NCI-H524 treated with DMSO at 0.1 percent for 48 hours (cell line): Measurements from ENCODE around the gene FIBCD1.
"Not testable (repeated sequence)": the region's sequence is repeated elsewhere in the genome, so short reads cannot be mapped to it uniquely, and the experiment has no call there.

Experiments used
- DNase-seq: peaks from one replicate; lab custom pipeline; 2025; lab: John Stamatoyannopoulos, UW

The FIBCD1 gene

GRCh38 chr9:130954925-130955324, 15.9 kb upstream of the FIBCD1 start:
- not testable (repeated sequence) for DNase-seq

DNA sequence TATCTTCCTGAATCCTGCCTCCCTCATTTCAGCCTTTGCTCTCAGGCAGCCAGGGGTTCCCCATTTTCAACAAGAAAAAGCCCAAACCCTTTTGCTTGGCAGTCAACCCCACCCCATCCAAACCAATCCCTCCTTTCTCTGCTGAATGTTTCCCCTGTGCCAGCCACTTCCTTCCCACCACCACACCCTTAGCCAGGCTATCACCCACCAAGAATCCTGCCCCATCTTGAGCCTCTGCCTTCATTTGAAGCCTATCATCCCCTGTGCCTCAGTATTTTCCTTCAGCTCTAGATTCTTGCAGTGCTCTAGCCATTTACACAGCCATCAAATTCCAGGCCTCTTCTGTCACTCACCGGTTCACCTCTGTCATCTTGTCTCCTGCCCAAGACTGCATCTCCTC, 15.3 kb upstream of the FIBCD1 start:
- no peak for DNase-seq

DNA sequence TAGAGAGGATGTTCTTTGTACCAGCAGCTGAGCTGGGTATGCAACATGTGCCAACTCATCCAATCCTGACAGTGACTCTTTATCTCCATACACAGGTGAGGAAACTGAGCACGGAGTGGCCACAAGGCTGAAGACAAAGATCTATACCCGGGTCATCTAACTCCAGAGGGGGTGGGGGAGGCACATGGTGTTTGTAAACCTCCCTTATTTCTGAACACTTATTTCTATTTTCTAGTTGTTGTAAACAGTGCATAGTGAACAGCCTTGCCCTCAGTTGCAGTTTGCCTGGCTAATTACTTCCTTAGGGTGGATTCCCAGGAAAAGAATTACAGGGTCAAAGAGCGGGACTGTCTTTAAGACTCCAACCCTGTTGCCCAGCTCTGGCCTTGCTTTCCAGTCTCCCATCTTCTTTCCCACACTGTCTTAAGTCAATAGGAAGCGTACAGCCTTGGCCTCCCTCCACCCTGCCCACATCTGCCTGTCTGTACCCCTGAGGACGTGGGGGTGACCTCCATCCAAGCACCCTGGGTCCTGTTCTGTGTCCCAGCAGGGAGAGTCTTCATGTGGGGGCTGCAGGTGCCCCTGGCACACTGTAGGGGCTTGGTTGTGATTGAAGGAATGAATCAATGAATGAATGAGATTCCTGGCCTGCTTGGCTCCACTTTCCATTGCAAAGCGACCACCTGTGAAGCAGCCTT, 13.2 kb upstream of the FIBCD1 start:
- no peak for DNase-seq

DNA sequence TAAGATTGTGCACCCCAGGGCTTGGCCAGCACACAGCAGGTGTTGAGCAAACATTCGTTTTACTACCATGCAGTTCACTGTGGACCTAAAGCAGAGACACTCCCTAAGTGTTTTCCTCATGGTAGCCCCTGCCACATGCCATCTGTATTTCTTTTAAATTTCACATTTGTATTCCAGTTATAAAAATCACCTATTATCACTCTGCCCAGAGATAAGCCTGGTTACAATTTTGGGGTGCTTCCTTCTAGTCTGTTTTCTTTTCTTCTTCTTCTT, 10.9 kb upstream of the FIBCD1 start:
- DNase-seq = no peak

GRCh38 chr9:130949188-130950038, 10.4 kb upstream of the FIBCD1 start:
- no peak for DNase-seq

- DNase-seq = no peak
These were observed 9.2 kb upstream of the FIBCD1 start for GRCh38 chr9:130948266-130948665.

- DNase-seq = no peak
These were observed 8.6 kb upstream of the FIBCD1 start for GRCh38 chr9:130947618-130948140.

DNA sequence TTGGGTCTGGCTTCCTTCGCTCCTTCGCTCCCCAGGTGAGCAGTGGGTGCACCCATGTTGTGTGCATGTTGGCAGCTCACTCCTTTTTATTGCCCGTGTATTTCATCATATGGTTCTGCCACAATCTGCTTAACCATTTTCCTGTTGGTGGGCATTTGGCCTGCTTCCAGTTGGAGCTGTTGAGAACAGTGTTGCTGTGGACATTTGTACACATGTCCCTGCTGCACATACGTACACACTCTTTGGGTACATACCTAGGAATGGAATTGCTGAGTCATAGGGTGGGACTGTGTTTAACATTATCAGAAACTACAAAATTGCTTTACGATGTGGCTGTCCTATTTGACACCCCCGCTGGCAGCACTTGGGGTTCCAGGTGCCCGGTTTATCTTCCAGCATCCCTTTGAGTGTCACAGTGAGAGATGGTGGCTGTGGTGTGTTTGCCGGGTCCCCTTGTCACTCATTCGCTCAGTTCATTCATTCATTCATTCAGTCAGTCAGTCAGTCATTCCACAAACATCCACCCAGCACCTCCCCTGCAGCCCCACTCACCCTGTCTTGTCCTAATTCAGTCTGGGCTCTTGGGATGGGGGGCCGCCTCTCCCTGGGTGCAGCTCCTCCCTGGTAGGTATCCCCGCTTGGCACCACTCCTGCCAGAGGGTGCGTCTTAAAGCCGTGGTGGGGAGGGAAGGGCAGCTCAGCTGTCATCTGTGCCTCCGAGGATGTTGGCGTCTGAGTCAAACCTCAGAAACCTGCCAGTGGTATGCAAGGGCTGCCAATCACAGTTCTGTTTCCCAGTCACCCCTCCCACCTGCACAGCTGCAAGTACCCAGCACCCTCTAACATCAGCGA, 7.9 kb upstream of the FIBCD1 start:
- no peak for DNase-seq

DNA sequence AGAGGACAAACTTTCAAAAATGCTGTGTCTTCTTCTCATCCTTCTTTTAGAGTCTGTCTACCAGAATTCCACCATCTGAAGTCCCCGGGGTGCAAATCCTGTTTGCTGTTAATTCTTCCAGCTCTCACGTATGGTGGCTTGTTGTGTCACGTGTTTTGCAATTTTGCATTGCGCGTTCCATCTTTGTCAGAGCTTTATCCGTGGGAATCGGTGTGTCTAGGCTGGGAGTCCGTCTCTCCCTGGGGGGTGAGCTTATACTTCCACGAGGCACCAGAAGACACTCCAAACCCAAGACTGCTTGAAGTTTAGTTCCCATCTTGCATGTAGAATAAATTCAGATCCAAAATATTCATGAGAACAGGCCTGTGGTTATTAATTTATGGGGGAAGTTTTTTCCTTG, 6.1 kb upstream of the FIBCD1 start:
- DNase-seq = no peak

GRCh38 chr9:130944510-130945058, 5.5 kb upstream of the FIBCD1 start:
- no peak for DNase-seq

DNA sequence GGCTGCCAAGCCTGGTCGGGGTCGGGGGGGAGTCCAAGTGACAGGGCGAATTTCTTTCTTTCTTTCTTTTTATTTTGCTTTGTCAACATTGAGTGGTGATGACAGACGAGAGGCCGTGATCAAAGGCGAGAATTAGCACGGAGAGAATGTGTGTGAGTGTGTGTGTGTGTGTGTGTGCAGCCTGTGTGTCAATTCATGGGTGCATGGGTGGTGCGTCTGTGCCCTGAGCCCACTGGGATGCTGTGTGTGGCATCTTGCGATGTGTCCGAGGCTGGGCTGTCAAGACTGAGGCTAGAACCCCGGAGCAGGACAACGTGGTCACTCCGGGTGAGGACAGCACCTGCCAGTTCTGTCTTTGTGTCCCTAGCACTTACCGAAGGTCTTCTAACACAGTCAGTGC, 4.7 kb upstream of the FIBCD1 start:
- DNase-seq = no peak

DNA sequence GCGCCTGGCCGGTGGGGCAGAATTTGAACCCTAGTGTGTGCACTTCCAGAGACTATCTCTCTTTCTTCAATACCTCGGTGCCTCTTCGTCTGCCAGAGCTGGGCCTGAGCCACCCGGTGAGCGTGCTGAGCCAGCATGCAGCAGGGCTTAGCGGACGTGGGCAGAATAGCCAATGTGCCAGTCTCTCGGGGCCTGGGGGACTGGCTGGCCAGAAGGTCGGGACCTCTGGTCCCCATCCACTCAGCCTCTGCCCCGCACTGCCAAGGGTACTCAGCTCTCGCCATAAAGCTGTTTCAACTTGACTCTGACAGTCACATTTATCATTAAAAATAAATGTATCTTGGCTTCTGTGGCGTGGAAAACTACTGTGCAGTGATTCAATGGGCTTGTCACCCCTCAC, 4.2 kb upstream of the FIBCD1 start:
- DNase-seq = no peak

- DNase-seq = no peak
These were observed 3.6 kb upstream of the FIBCD1 start for GRCh38 chr9:130942679-130943078.

- no peak for DNase-seq
These were observed 3.0 kb upstream of the FIBCD1 start for GRCh38 chr9:130942084-130942483.

- DNase-seq = no peak
These were observed 1.9 kb upstream of the FIBCD1 start for GRCh38 chr9:130940693-130941576.

GRCh38 chr9:130940027-130940549, 1.0 kb upstream of the FIBCD1 start:
- no peak for DNase-seq

DNA sequence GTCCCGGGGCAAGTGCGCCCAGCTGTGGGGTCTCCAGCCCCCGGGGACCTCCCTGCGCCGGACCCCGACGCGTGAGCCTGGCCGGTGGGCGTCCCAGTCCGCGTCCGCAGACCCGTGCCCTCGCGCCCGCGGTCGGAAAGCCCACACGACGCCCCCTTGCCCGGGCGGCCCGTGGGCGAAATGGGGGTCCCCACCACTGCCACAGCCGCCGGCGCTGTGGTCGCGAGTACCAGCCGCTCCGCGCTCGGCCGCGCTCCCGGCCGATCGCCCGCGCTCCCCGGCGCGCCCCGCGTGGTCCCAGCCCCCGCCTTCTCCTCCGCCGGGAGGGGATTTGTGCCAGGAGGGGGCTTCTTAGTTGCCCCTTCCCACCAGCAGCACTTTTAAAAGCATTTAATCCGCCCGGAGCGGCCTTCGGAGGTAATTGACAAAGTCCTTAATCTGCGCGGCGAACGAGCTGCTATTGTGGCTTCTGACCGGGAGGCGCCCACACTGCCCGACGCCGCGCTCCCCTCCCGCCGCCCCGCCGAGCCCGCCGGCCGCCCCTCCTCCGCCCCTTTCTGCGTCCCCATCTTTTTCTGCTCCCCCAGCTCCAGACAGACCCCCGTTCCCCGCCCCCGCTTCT, 469 bp upstream of the FIBCD1 start:
- no peak for DNase-seq

DNA sequence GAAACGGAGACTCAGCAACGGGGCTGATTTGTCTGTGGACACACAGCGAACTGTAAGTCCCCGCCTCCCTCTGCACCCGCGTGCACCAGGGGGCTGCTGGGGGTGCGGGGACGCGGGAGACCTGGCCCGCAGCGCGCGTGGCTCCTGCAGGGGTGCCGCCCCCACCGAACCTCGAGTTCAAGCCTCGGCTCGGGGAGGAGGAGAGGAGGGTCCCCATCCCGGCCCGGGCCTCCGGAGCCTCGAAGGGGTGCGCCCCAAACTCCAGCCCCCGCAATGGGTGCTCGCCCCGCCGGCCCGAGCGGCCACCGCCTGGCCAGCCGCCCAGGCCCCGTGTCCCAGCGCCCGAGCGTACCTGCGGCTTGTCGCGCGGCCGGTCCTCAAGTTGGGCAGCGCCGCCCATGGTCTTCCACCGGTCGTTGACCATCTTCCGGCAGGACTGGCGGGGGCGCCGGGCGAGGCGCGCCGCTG, 829 bp downstream of the FIBCD1 start:
- DNase-seq = no peak

- no peak for DNase-seq
These were observed 1.6 kb downstream of the FIBCD1 start for GRCh38 chr9:130937146-130938076.
